PC-3 (cell line): ENCODE measurements around the gene MSI2. TPM values are rescaled to one million over a fixed set of nuclear protein-coding genes. Genes with fewer than 3 reads are reported as not detected.

Experiments used
- ATAC-seq: fragments of 200-7000 bp; cut with Tn5 transposase; 2 replicates; pipeline ENCODE4 v1.9.1; 2020; ENCODE audit warnings: mild to moderate bottlenecking, moderate library complexity
- BruUV-seq: library from RNA; stranded (reverse); fragments of 400-500 nt; replicated peaks from 2 replicates; lab custom pipeline; 2021; lab: Mats Ljungman, UMichigan
- CTCF ChIA-PET: fragments of 300-600 bp; sonication (Branson Sonifier 250); formaldehyde crosslinking; loops from one replicate; lab custom pipeline; 2022; ENCODE audit warnings: antibody characterized with exemption; lab: Charles Lee
- POLR2A ChIA-PET: fragments of 300-600 bp; sonication (Branson Sonifier 250); formaldehyde crosslinking; loops from one replicate; lab custom pipeline; 2022; ENCODE audit warnings: antibody characterized with exemption; ENCODE audit not compliant: unreplicated experiment; lab: Charles Lee
- DNase-seq: peaks from one replicate; pipeline ENCODE4 v3.0.0-alpha.2; 2015
- H2AFZ ChIP-seq: fragments of 300-600 bp; sonication (generic); 2 replicates; pipeline ENCODE4 v1.6.0; 2016; ENCODE audit warnings: antibody characterized with exemption, low read length
- H3F3A ChIP-seq: fragments of 300-600 bp; sonication (generic); one replicate; pipeline ENCODE4 v1.6.0; 2017; ENCODE audit warnings: antibody characterized with exemption, low read length, control low read depth, mild to moderate bottlenecking; ENCODE audit not compliant: unreplicated experiment
- H3K27ac ChIP-seq: fragments of 300-600 bp; sonication (generic); 2 replicates; pipeline ENCODE4 v1.5.1; 2016; ENCODE audit warnings: mild to moderate bottlenecking, low read length
- H3K27me3 ChIP-seq: fragments of 300-600 bp; sonication (generic); 2 replicates; pipeline ENCODE4 v1.6.1; 2016; ENCODE audit warnings: low read length, mixed read lengths
- H3K36me3 ChIP-seq: fragments of 300-600 bp; sonication (generic); 2 replicates; pipeline ENCODE4 v1.6.1; 2016; ENCODE audit warnings: low read depth, mixed run types, low read length, mixed read lengths
- H3K4me1 ChIP-seq: fragments of 300-600 bp; sonication (generic); 2 replicates; pipeline ENCODE4 v1.5.1; 2016; ENCODE audit warnings: low read length; ENCODE audit not compliant: insufficient read depth
- H3K4me2 ChIP-seq: fragments of 300-600 bp; sonication (generic); 2 replicates; pipeline ENCODE4 v1.6.0; 2016; ENCODE audit warnings: low read length
- H3K4me3 ChIP-seq: fragments of 300-600 bp; sonication (generic); 2 replicates; pipeline ENCODE4 v1.5.1; 2016; ENCODE audit warnings: mild to moderate bottlenecking, low read length, mixed read lengths
- H3K79me2 ChIP-seq: fragments of 300-600 bp; sonication (generic); 2 replicates; pipeline ENCODE4 v1.6.1; 2017; ENCODE audit warnings: low read length, mixed read lengths
- H3K9ac ChIP-seq: fragments of 300-600 bp; sonication (generic); 2 replicates; pipeline ENCODE4 v1.6.0; 2016; ENCODE audit warnings: mild to moderate bottlenecking, low read length
- H3K9me2 ChIP-seq: fragments of 300-600 bp; sonication (generic); replicated peaks from 2 replicates; pipeline ENCODE4 v1.6.1; 2016; ENCODE audit warnings: mixed run types, low read length, mixed read lengths
- H3K9me3 ChIP-seq: fragments of 300-600 bp; sonication (generic); 2 replicates; pipeline ENCODE4 v1.6.1; 2016; ENCODE audit warnings: low read length, mixed read lengths
- H4K20me1 ChIP-seq: fragments of 300-600 bp; sonication (generic); 2 replicates; pipeline ENCODE4 v1.6.1; 2016; ENCODE audit warnings: low read length, mixed read lengths
- EZH2 ChIP-seq: fragments of 300-600 bp; sonication (generic); IDR thresholded peaks from one replicate; pipeline ENCODE4 v1.6.1; 2017; ENCODE audit warnings: antibody characterized with exemption, mild to moderate bottlenecking, low read length; ENCODE audit not compliant: unreplicated experiment
- EZH2phosphoT487 ChIP-seq: fragments of 300-600 bp; sonication (generic); IDR thresholded peaks from 2 replicates; pipeline ENCODE4 v1.6.1; 2018; ENCODE audit warnings: mild to moderate bottlenecking, antibody characterized with exemption, low read length, borderline replicate concordance
- intact Hi-C: fragments of 100-400 bp; cut with micrococcal nuclease; formaldehyde crosslinking; loops from 2 replicates; pipeline ENCODE4 v1.9.0; 2023
- total RNA-seq: library from RNA; depleted of rRNA; stranded (reverse); fragments of >200 nt; gene quantifications from 2 replicates; pipeline ENCODE4 v1.2.3, GENCODE V29; 2014
- TF ChIP-seq, protein P1 (sequence below): fragments of 300-600 bp; sonication (generic); conservative IDR thresholded peaks from 2 replicates; pipeline ENCODE4 v1.5.1; 2017; ENCODE audit warnings: antibody characterized with exemption, low read depth, mild to moderate bottlenecking, low read length

MSI2 gene
- total RNA-seq, 1 experiment from 2014 or later, result 54.7 TPM

DNA sequence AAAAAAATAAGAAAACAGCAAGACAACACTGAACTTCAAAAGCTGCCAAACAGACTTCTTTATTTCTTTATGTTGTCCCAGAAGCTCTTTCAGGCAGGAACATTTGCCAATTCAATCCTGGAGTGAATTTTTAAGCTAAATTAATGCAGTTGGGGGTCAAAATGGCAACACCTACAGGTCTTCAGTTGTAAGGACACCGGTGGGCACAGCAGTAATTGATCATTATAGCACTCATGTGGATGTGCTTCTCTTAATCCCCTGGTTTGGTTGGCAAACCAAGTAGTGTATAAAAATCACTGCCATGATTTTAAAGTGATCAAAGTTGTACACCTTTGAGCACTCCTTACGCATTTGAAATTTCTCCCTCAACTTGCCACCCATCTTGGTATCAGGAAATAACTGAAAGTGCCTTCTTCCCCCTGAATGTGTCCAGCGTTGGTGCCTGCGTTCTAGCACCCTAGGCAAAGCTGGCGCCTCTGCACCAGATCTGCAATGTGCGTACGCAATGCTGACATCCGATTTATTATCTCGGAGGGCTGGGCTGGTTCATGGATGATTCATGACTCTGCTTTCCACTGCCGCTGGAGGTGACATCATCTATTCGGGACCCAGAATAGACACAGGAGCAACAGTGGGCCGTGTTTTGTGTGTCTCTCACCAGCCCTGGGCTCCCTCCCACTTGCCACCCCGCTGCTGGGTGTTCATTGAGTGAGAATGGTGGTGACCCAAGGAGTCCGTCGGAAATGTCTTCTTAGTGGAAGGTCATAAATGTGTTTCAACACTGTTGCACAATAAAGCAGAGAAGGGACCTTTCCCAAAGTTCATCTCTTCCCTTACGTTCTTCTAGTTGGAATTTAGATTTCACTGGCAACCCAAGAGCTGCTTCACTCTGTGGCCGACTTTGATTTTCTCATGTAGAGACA is 285.4 kb downstream of the MSI2 start:
- H3K4me2 ChIP-seq, result no peak overlapping the region
- no peak for DNase-seq
- no TSS peak for BruUV-seq
- no peaks in the 10 kb centered on the region for H3F3A ChIP-seq
- H4K20me1 ChIP-seq, result no peaks in the 10 kb centered on the region
- H3K4me3 ChIP-seq, result no peak overlapping the region
- H3K9ac ChIP-seq, result no peak overlapping the region
- intact Hi-C loops, result no loop called here
- H3K9me3 ChIP-seq, result no peaks in the 10 kb centered on the region
- no peak overlapping the region for H3K27ac ChIP-seq
- CTCF ChIA-PET, result no interaction called here
- H2AFZ ChIP-seq, result no peak overlapping the region
- no peaks in the 10 kb centered on the region for H3K79me2 ChIP-seq
- H3K27me3 ChIP-seq, result no peaks in the 10 kb centered on the region
- POLR2A ChIA-PET, result no interaction called here
- no peak for ATAC-seq
- TF ChIP-seq EZH2 (no peak), EZH2phosphoT487 (no peak)
- TF ChIP-seq, protein P1, sequence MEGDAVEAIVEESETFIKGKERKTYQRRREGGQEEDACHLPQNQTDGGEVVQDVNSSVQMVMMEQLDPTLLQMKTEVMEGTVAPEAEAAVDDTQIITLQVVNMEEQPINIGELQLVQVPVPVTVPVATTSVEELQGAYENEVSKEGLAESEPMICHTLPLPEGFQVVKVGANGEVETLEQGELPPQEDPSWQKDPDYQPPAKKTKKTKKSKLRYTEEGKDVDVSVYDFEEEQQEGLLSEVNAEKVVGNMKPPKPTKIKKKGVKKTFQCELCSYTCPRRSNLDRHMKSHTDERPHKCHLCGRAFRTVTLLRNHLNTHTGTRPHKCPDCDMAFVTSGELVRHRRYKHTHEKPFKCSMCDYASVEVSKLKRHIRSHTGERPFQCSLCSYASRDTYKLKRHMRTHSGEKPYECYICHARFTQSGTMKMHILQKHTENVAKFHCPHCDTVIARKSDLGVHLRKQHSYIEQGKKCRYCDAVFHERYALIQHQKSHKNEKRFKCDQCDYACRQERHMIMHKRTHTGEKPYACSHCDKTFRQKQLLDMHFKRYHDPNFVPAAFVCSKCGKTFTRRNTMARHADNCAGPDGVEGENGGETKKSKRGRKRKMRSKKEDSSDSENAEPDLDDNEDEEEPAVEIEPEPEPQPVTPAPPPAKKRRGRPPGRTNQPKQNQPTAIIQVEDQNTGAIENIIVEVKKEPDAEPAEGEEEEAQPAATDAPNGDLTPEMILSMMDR, result no peak; the same call in 1 of the 2 replicates
- H3K36me3 ChIP-seq, result no peaks in the 10 kb centered on the region
- no peaks in the 10 kb centered on the region for H3K9me2 ChIP-seq
- H3K4me1 ChIP-seq, result no peaks in the 10 kb centered on the region

GRCh38 chr17:57542510-57542909 is 286.2 kb downstream of the MSI2 start:
- H3K9me2 ChIP-seq, result no peaks in the 10 kb centered on the region
- no peaks in the 10 kb centered on the region for H3K9me3 ChIP-seq
- H3K27ac ChIP-seq, result no peak overlapping the region
- H3K79me2 ChIP-seq, result no peaks in the 10 kb centered on the region
- no peaks in the 10 kb centered on the region for H3K4me1 ChIP-seq
- H4K20me1 ChIP-seq, result no peaks in the 10 kb centered on the region
- H3K27me3 ChIP-seq, result no peaks in the 10 kb centered on the region
- no peaks in the 10 kb centered on the region for H3K36me3 ChIP-seq
- ATAC-seq (no peak), DNase-seq (no peak)
- H2AFZ ChIP-seq, result no peak overlapping the region
- ChIA-PET CTCF (no interaction called here), POLR2A (no interaction called here)
- H3K4me3 ChIP-seq, result no peak overlapping the region
- H3K4me2 ChIP-seq, result no peak overlapping the region
- intact Hi-C loops, result no loop called here
- no peaks in the 10 kb centered on the region for H3F3A ChIP-seq
- TF ChIP-seq, protein P1, result no peak
- no peak for TF ChIP-seq EZH2
- H3K9ac ChIP-seq, result no peak overlapping the region
- BruUV-seq, result no TSS peak

- CTCF ChIA-PET, result no interaction called here
- DNase-seq (no peak), ATAC-seq (no peak)
- TF ChIP-seq EZH2phosphoT487 (no peak), EZH2 (no peak)
- TF ChIP-seq, protein P1, result no peak
- no peaks in the 10 kb centered on the region for H3K79me2 ChIP-seq
- POLR2A ChIA-PET, result no interaction called here
- H3K9ac ChIP-seq, result no peak overlapping the region
- H3K4me2 ChIP-seq, result no peak overlapping the region
- H3K9me3 ChIP-seq, result no peaks in the 10 kb centered on the region
- no peaks in the 10 kb centered on the region for H3K27me3 ChIP-seq
- H2AFZ ChIP-seq, result no peak overlapping the region
- no peaks in the 10 kb centered on the region for H3K4me1 ChIP-seq
- H3K9me2 ChIP-seq, result no peaks in the 10 kb centered on the region
- intact Hi-C loops, result no loop called here
- no peaks in the 10 kb centered on the region for H4K20me1 ChIP-seq
- no TSS peak for BruUV-seq
- H3K36me3 ChIP-seq, result no peaks in the 10 kb centered on the region
- H3K27ac ChIP-seq, result no peak overlapping the region
- no peak overlapping the region for H3K4me3 ChIP-seq
- H3F3A ChIP-seq, result no peaks in the 10 kb centered on the region
These were observed 286.9 kb downstream of the MSI2 start for GRCh38 chr17:57543230-57543629.
